TTC549 (cell line): ENCODE data around the gene ZNF23.
"Not testable (repeated sequence)": the region's sequence is repeated elsewhere in the genome, so short reads cannot be mapped to it uniquely, and the experiment has no call there.

ENCODE experiments used
- FAIRE-seq: peaks from 2 replicates; lab custom pipeline; 2012; peaks lifted over from hg19 to GRCh38; lab: Jason Lieb, UNC

Gene ZNF23

GRCh38 chr16:71461686-71462648, at the start of gene ZNF23:
ZNF23 (minus strand) TSS chr16:71462247; CDS start chr16:71456796, 5,451 bp downstream.
- FAIRE-seq: no peak

- FAIRE-seq: no peak
Measured at GRCh38 chr16:71507061-71507460, 45.0 kb upstream of the ZNF23 start.

- FAIRE-seq: no peak
Measured at GRCh38 chr16:71504901-71505300, 42.9 kb upstream of the ZNF23 start.

GRCh38 chr16:71504051-71504450, 42.0 kb upstream of the ZNF23 start:
- not testable (repeated sequence) for FAIRE-seq

- no peak for FAIRE-seq
Measured at GRCh38 chr16:71501547-71501946, 39.5 kb upstream of the ZNF23 start.

- no peak for FAIRE-seq
Measured at GRCh38 chr16:71500964-71501363, 38.9 kb upstream of the ZNF23 start.

- peak; percentile 39 for FAIRE-seq
Measured at GRCh38 chr16:71499775-71500364, 37.8 kb upstream of the ZNF23 start.

- no peak for FAIRE-seq
Measured at GRCh38 chr16:71498031-71498430, 36.0 kb upstream of the ZNF23 start.

- no peak for FAIRE-seq
Measured at GRCh38 chr16:71493213-71493612, 31.2 kb upstream of the ZNF23 start.

GRCh38 chr16:71492786-71493185, 30.7 kb upstream of the ZNF23 start:
- FAIRE-seq: no peak

GRCh38 chr16:71491054-71491453, 29.0 kb upstream of the ZNF23 start:
- no peak for FAIRE-seq

GRCh38 chr16:71490361-71490760, 28.3 kb upstream of the ZNF23 start:
- no peak for FAIRE-seq

- FAIRE-seq: no peak
Measured at GRCh38 chr16:71489122-71489521, 27.1 kb upstream of the ZNF23 start, which contains the start of gene ZNF19. ZNF19 (minus strand) TSS chr16:71489324; CDS start chr16:71482114, 7,210 bp downstream.

GRCh38 chr16:71484006-71484893, 22.2 kb upstream of the ZNF23 start:
- FAIRE-seq: peak; percentile 61

GRCh38 chr16:71482569-71482968, 20.5 kb upstream of the ZNF23 start:
- FAIRE-seq: no peak

GRCh38 chr16:71480956-71481355, 18.9 kb upstream of the ZNF23 start:
- FAIRE-seq: no peak

- FAIRE-seq: peak; percentile 72
Measured at GRCh38 chr16:71479420-71479819, 17.4 kb upstream of the ZNF23 start.

- FAIRE-seq: no peak
Measured at GRCh38 chr16:71476457-71477124, 14.5 kb upstream of the ZNF23 start.

GRCh38 chr16:71474864-71475263, 12.8 kb upstream of the ZNF23 start:
- no peak for FAIRE-seq

- FAIRE-seq: no peak
Measured at GRCh38 chr16:71473891-71474290, 11.8 kb upstream of the ZNF23 start.

- no peak for FAIRE-seq
Measured at GRCh38 chr16:71472931-71473330, 10.9 kb upstream of the ZNF23 start.

GRCh38 chr16:71472051-71472450, 10.0 kb upstream of the ZNF23 start:
- FAIRE-seq: no peak
